ENCODE measurements around the gene KLHL34. TPM values are rescaled to one million over a fixed set of nuclear protein-coding genes. Genes with fewer than 3 reads are reported as not detected.

Gene KLHL34
- total RNA-seq, 1 donor from 2014 or later, result not detected

DNA sequence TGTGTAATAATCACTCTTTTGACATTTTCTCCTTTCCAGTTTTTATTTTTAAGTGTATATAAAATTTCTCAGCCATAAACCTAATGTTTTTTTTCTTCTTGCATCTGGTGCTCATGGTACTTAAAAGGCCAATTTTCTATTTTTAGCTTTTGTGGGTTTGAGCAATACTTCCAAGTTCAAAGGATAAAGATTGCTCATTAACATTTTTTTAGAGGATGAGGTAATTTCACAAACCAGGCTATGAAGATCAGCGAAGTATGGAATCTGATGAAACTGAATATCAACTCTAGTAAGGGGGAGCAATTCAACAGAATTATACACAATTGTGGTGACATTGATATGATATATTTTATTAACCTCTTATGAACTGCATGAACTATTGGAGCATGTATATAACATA is 25.8 kb upstream of the KLHL34 start:
- no peaks in the 10 kb centered on the region for H3K27me3 ChIP-seq (ENCODE audit: insufficient read depth, low read length)
- H4K20me1 ChIP-seq (ENCODE audit: insufficient read depth, low read length), result no peaks in the 10 kb centered on the region
- no peak overlapping the region for H3K4me3 Mint-ChIP-seq (ENCODE audit: unreplicated experiment)
- DNase-seq (ENCODE audit: low read depth), result peak; percentile 61
- no peaks in the 10 kb centered on the region for H3K4me1 ChIP-seq (ENCODE audit: insufficient read depth, low read length)
- no peak overlapping the region for H3K4me3 ChIP-seq (ENCODE audit: insufficient read depth, low read depth, low read length)
- H3K9ac ChIP-seq (ENCODE audit: low read length), result no peak overlapping the region
- no peak for TF ChIP-seq EZH2 (IDR thresholded peaks at IDR 0.05; ENCODE audit: insufficient read depth, low read length)
- TF ChIP-seq, protein P1, sequence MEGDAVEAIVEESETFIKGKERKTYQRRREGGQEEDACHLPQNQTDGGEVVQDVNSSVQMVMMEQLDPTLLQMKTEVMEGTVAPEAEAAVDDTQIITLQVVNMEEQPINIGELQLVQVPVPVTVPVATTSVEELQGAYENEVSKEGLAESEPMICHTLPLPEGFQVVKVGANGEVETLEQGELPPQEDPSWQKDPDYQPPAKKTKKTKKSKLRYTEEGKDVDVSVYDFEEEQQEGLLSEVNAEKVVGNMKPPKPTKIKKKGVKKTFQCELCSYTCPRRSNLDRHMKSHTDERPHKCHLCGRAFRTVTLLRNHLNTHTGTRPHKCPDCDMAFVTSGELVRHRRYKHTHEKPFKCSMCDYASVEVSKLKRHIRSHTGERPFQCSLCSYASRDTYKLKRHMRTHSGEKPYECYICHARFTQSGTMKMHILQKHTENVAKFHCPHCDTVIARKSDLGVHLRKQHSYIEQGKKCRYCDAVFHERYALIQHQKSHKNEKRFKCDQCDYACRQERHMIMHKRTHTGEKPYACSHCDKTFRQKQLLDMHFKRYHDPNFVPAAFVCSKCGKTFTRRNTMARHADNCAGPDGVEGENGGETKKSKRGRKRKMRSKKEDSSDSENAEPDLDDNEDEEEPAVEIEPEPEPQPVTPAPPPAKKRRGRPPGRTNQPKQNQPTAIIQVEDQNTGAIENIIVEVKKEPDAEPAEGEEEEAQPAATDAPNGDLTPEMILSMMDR (IDR thresholded peaks at IDR 0.05; ENCODE audit: insufficient read depth, low read depth, low read length), result no peak
- H3K36me3 ChIP-seq (ENCODE audit: insufficient read depth, low read length), result no peaks in the 10 kb centered on the region
- H3K4me2 ChIP-seq (ENCODE audit: low read length), result peak overlapping the region; percentile 24
- peaks cover 5% of the 10 kb centered on the region for H3K4me1 Mint-ChIP-seq (ENCODE audit: low read depth, unreplicated experiment)
- no peak overlapping the region for H3K27ac Mint-ChIP-seq (ENCODE audit: unreplicated experiment)
- H3K9me3 Mint-ChIP-seq (ENCODE audit: unreplicated experiment), result no peaks in the 10 kb centered on the region
- H3K36me3 Mint-ChIP-seq (ENCODE audit: low read depth, unreplicated experiment), result no peaks in the 10 kb centered on the region
- peak; percentile 89 for FAIRE-seq
- H2AFZ ChIP-seq (ENCODE audit: low read depth, low read length), result no peak overlapping the region
- no peaks in the 10 kb centered on the region for H3K79me2 ChIP-seq (ENCODE audit: insufficient read depth, low read length)
- H3K27ac ChIP-seq (ENCODE audit: low read depth, low read length), result no peak overlapping the region
- H3K9me3 ChIP-seq (ENCODE audit: insufficient read depth, low read depth, low read length), result no peaks in the 10 kb centered on the region
- peaks cover 4% of the 10 kb centered on the region for H3K27me3 Mint-ChIP-seq (ENCODE audit: low read depth, unreplicated experiment)

DNA sequence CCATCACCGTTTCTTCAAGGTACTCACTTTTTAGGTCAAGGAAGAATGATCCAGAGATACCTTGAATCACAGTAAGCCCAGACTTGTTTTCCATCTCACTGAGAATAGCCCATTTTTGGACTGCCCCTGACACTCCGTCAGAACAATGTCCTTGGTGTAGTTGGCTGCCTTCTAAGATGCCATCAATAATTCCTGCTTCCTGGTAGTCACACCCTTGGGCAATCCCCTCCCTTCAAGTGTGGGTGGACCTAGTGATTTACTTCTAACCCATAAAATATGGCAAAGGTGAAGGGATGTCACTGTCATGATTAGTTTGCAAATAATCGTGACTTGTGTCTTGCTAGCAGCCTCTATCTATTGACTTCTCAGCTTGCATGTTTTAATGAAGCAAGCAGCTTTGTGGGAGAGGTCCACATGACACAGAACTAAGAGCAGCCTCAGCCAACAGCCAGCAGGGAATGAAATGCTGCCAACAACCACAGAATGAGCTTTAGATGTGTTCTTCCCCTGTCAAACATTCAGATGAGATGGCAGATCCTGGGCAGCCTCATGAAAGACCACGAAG is 20.0 kb upstream of the KLHL34 start:
- H3K9ac ChIP-seq (ENCODE audit: low read length), result no peak overlapping the region
- no peak overlapping the region for H3K4me3 ChIP-seq (ENCODE audit: insufficient read depth, low read depth, low read length)
- Mint-ChIP-seq H3K4me3 (ENCODE audit: unreplicated experiment) (no peak overlapping the region), H3K4me1 (ENCODE audit: low read depth, unreplicated experiment) (no peaks in the 10 kb centered on the region), H3K9me3 (ENCODE audit: unreplicated experiment) (no peaks in the 10 kb centered on the region), H3K36me3 (ENCODE audit: low read depth, unreplicated experiment) (no peaks in the 10 kb centered on the region), H3K27ac (ENCODE audit: unreplicated experiment) (no peak overlapping the region), H3K27me3 (ENCODE audit: low read depth, unreplicated experiment) (no peaks in the 10 kb centered on the region)
- no peaks in the 10 kb centered on the region for H4K20me1 ChIP-seq (ENCODE audit: insufficient read depth, low read length)
- no peaks in the 10 kb centered on the region for H3K4me1 ChIP-seq (ENCODE audit: insufficient read depth, low read length)
- no peak overlapping the region for H3K4me2 ChIP-seq (ENCODE audit: low read length)
- no peak overlapping the region for H2AFZ ChIP-seq (ENCODE audit: low read depth, low read length)
- FAIRE-seq, result peak; percentile 29
- DNase-seq (ENCODE audit: low read depth), result peak; percentile 14
- H3K79me2 ChIP-seq (ENCODE audit: insufficient read depth, low read length), result no peaks in the 10 kb centered on the region
- no peaks in the 10 kb centered on the region for H3K27me3 ChIP-seq (ENCODE audit: insufficient read depth, low read length)
- no peak for TF ChIP-seq EZH2 (IDR thresholded peaks at IDR 0.05; ENCODE audit: insufficient read depth, low read length)
- TF ChIP-seq, protein P1 (IDR thresholded peaks at IDR 0.05; ENCODE audit: insufficient read depth, low read depth, low read length), result no peak
- no peaks in the 10 kb centered on the region for H3K9me3 ChIP-seq (ENCODE audit: insufficient read depth, low read depth, low read length)
- no peak overlapping the region for H3K27ac ChIP-seq (ENCODE audit: low read depth, low read length)
- no peaks in the 10 kb centered on the region for H3K36me3 ChIP-seq (ENCODE audit: insufficient read depth, low read length)

DNA sequence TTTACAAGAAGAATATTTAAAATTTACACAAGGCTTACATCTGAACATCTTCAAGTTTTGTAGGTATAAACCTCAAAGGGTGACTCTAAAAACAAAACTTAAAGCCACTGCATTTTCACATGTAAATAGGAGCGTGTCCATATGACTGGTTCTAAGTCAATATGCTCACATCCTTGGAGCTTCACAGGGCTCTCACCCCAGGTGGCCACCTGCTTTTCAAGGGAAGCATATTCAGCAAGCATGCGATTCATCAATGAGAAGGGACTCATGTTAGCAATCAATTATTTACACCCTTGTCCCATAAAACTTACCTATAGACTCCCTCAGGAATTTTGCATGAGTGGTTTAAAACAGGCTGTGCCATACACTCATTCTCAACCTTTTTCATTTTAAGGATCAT is 17.8 kb upstream of the KLHL34 start:
- DNase-seq (ENCODE audit: low read depth) (no peak), FAIRE-seq (no peak)
- no peak overlapping the region for H3K4me3 Mint-ChIP-seq (ENCODE audit: unreplicated experiment)
- no peaks in the 10 kb centered on the region for H3K9me3 Mint-ChIP-seq (ENCODE audit: unreplicated experiment)
- Histone ChIP-seq H3K4me3 (ENCODE audit: insufficient read depth, low read depth, low read length) (no peak overlapping the region), H3K4me2 (ENCODE audit: low read length) (no peak overlapping the region), H3K36me3 (ENCODE audit: insufficient read depth, low read length) (no peaks in the 10 kb centered on the region), H4K20me1 (ENCODE audit: insufficient read depth, low read length) (no peaks in the 10 kb centered on the region), H3K27ac (ENCODE audit: low read depth, low read length) (no peak overlapping the region), H2AFZ (ENCODE audit: low read depth, low read length) (no peak overlapping the region), H3K9me3 (ENCODE audit: insufficient read depth, low read depth, low read length) (no peaks in the 10 kb centered on the region), H3K9ac (ENCODE audit: low read length) (no peak overlapping the region), H3K79me2 (ENCODE audit: insufficient read depth, low read length) (no peaks in the 10 kb centered on the region), H3K27me3 (ENCODE audit: insufficient read depth, low read length) (no peaks in the 10 kb centered on the region), H3K4me1 (ENCODE audit: insufficient read depth, low read length) (no peaks in the 10 kb centered on the region)
- no peaks in the 10 kb centered on the region for H3K27me3 Mint-ChIP-seq (ENCODE audit: low read depth, unreplicated experiment)
- no peak overlapping the region for H3K27ac Mint-ChIP-seq (ENCODE audit: unreplicated experiment)
- TF ChIP-seq, protein P1 (IDR thresholded peaks at IDR 0.05; ENCODE audit: insufficient read depth, low read depth, low read length), result no peak
- TF ChIP-seq EZH2 (IDR thresholded peaks at IDR 0.05; ENCODE audit: insufficient read depth, low read length), result no peak
- no peaks in the 10 kb centered on the region for H3K4me1 Mint-ChIP-seq (ENCODE audit: low read depth, unreplicated experiment)
- no peaks in the 10 kb centered on the region for H3K36me3 Mint-ChIP-seq (ENCODE audit: low read depth, unreplicated experiment)
